Esophagus squamous epithelium (tissue), 4 donors: Measurements from ENCODE around the gene ARHGEF17.

Source experiments
- CTCF ChIP-seq, 6 experiments: fragments of 450-650 bp in 4 of 6; fragments of 200-600 bp in 2 of 6; sonication (generic) in 2 of 6; IDR thresholded peaks; one replicate each; pipeline ENCODE4 v1.5.1; 2016 to 2019; ENCODE audit warnings: antibody characterized with exemption in 6 of 6, mild to moderate bottlenecking in 4 of 6, moderate library complexity in 4 of 6
- POLR2A ChIP-seq, 4 donors: fragments of 450-650 bp; IDR thresholded peaks; one replicate each; pipeline ENCODE4 v1.6.1; 2017; ENCODE audit warnings: antibody characterized with exemption in 4 of 4, mild to moderate bottlenecking in 4 of 4, moderate library complexity in 3 of 4

- TF ChIP-seq CTCF (IDR thresholded peaks at IDR 0.05) (no peak), POLR2A (IDR thresholded peaks at IDR 0.05) (no peak)
These were observed 103.0 kb downstream of the ARHGEF17 start for GRCh38 chr11:73411031-73411430.
